ENCODE measurements around the gene FMO5. TPM values are rescaled to one million over a fixed set of nuclear protein-coding genes. Genes with fewer than 3 reads are reported as not detected.

FMO5 gene
- total and polyA plus RNA-seq, 10 of the 15 experiments (the other 5 are each of a cell fraction or from before 2014, with no cell fraction given), result 0.05 to 0.58 (median 0.19) TPM

DNA sequence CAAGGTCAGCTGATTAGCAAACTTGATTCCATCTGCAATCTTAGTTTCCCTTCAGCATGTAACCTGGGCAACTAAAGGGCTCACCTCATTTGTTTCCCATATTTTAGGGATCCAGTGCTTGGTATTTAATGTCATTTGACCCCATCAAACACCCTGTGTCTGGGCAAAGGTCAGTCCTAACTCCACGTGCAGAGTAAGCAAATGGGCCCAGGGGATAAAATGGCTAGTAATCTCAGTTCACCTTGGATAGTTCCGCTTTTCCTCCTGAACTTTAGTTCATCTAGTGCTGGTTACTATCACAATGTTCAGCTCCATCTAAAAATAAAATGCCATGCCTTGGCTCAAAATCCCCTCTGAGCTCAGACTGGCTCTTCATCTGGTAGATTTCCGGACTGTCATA lies 72.4 kb downstream of the FMO5 start:
- intact Hi-C loops (cut with micrococcal nuclease; ENCODE audit: unreplicated experiment), result no loop called here
- ChIA-PET POLR2A (no interaction called here), RAD21 (ENCODE audit: unreplicated experiment) (no interaction called here), CTCF (no interaction called here), SMC1A (ENCODE audit: uncharacterized antibody, unreplicated experiment) (no interaction called here)
- BruUV-seq (replicated peaks), result no TSS peak
- in situ Hi-C loops (cut with MboI), result no loop called here
- H4K20me1 ChIP-seq (ENCODE audit: control insufficient read depth, insufficient read depth), result no peaks in the 10 kb centered on the region
- H2AFZ ChIP-seq (ENCODE audit: control insufficient read depth, low read depth, low read length), result no peak overlapping the region
- H3K9ac ChIP-seq (ENCODE audit: control insufficient read depth, insufficient read depth, low read length), result no peak overlapping the region
- peaks cover 0 to 2% of the 10 kb centered on the region in 2 experiments; a peak in 2 of 4 replicates for H3K36me3 ChIP-seq (ENCODE audit: control insufficient read depth in 2 of 2, insufficient read depth in 2 of 2, low read length in 1 of 2)
- no peaks in the 10 kb centered on the region for H3K4me1 ChIP-seq (ENCODE audit: control insufficient read depth, insufficient read depth, low read length)
- ATAC-seq, result no peak
- no peak overlapping the region for H3K4me3 ChIP-seq
- no peaks in the 10 kb centered on the region for H3K9me3 ChIP-seq (replicated peaks; ENCODE audit: control insufficient read depth, insufficient read depth, low read length)
- no peak for TF ChIP-seq SP1 (IDR thresholded peaks at IDR 0.05; ENCODE audit: low read depth, low read length)
- 78% methylated on average over 3 of the region's 3 CpGs for WGBS (ENCODE audit: insufficient coverage, insufficient replicate concordance, low lambda C conversion rate, missing lambda C conversion rate)
- H3K4me2 ChIP-seq (ENCODE audit: control insufficient read depth, insufficient read depth), result no peak overlapping the region
- H3K79me2 ChIP-seq (ENCODE audit: control insufficient read depth, insufficient read depth, low read length), result no peaks in the 10 kb centered on the region
- H3K27me3 ChIP-seq (replicated peaks in 1 of 2; ENCODE audit: control insufficient read depth in 2 of 2, insufficient read depth in 2 of 2, low read length in 1 of 2), result no peaks in the 10 kb centered on the region
- FAIRE-seq, result no peak
- no peak for DNase-seq (ENCODE audit: low read depth, low spot score)
- H3K27ac ChIP-seq (ENCODE audit: control insufficient read depth, insufficient read depth), result no peak overlapping the region

DNA sequence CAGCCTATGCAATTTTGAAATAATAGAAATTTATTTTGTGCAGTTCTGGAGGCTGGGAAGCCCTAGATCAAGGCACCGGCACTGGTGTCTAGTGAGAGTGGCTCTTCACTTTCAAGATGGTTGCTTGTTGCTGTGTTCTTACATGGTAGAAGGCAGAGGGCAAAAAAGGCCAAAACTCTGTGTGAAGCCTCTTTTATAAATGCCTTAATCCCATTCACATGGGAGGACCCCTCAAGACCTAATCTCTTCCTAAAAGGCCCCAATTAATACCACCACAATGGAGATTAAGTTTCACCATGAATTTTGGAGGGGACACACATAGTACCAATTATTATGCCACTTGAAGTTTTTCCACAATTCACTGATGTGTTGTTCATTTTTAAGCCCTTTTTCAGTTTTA lies 73.9 kb downstream of the FMO5 start:
- POLR2A ChIA-PET, result no interaction called here
- no peaks in the 10 kb centered on the region for H3K9me3 ChIP-seq (replicated peaks; ENCODE audit: control insufficient read depth, insufficient read depth, low read length)
- ATAC-seq (no peak), DNase-seq (ENCODE audit: low read depth, low spot score) (no peak), FAIRE-seq (no peak)
- BruUV-seq (replicated peaks), result no TSS peak
- H3K4me3 ChIP-seq, result no peak overlapping the region
- H3K79me2 ChIP-seq (ENCODE audit: control insufficient read depth, insufficient read depth, low read length), result no peaks in the 10 kb centered on the region
- no peak overlapping the region for H2AFZ ChIP-seq (ENCODE audit: control insufficient read depth, low read depth, low read length)
- CTCF ChIA-PET, result no interaction called here
- in situ Hi-C loops (cut with MboI), result no loop called here
- WGBS (ENCODE audit: insufficient coverage, insufficient replicate concordance, low lambda C conversion rate, missing lambda C conversion rate), result 82% methylated on average over 1 of the region's 1 CpG
- RAD21 ChIA-PET (ENCODE audit: unreplicated experiment), result no interaction called here
- H3K36me3 ChIP-seq (ENCODE audit: control insufficient read depth in 2 of 2, insufficient read depth in 2 of 2, low read length in 1 of 2), result no peaks in the 10 kb centered on the region
- H3K4me1 ChIP-seq (ENCODE audit: control insufficient read depth, insufficient read depth, low read length), result no peaks in the 10 kb centered on the region
- intact Hi-C loops (cut with micrococcal nuclease; ENCODE audit: unreplicated experiment), result no loop called here
- H3K9ac ChIP-seq (ENCODE audit: control insufficient read depth, insufficient read depth, low read length), result no peak overlapping the region
- H4K20me1 ChIP-seq (ENCODE audit: control insufficient read depth, insufficient read depth), result no peaks in the 10 kb centered on the region
- SMC1A ChIA-PET (ENCODE audit: uncharacterized antibody, unreplicated experiment), result no interaction called here
- H3K27ac ChIP-seq (ENCODE audit: control insufficient read depth, insufficient read depth), result no peak overlapping the region
- TF ChIP-seq RAD21 (IDR thresholded peaks at IDR 0.05; ENCODE audit: insufficient read depth, low read depth, low read length) (no peak), NFIC (IDR thresholded peaks at IDR 0.05; ENCODE audit: low read depth, low read length) (no peak), POLR2AphosphoS2 (IDR thresholded peaks at IDR 0.05; ENCODE audit: low read depth, low read length) (no peak), SIX5 (IDR thresholded peaks at IDR 0.05; ENCODE audit: low read depth, low read length, severe bottlenecking) (no peak), EZH2 (IDR thresholded peaks at IDR 0.05; ENCODE audit: borderline replicate concordance, control insufficient read depth, low read depth, low read length) (no peak), NFXL1 (IDR thresholded peaks at IDR 0.05; ENCODE audit: borderline replicate concordance) (no peak), BHLHE40 (IDR thresholded peaks at IDR 0.05; ENCODE audit: borderline replicate concordance in 1 of 2, low read depth in 2 of 2, low read length in 1 of 2) (no peak), GATAD2B (conservative IDR thresholded peaks at IDR 0.05; ENCODE audit: low read depth) (no peak)
- TF ChIP-seq, protein P1, sequence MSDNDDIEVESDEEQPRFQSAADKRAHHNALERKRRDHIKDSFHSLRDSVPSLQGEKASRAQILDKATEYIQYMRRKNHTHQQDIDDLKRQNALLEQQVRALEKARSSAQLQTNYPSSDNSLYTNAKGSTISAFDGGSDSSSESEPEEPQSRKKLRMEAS (IDR thresholded peaks at IDR 0.05; ENCODE audit: low read depth, low read length), result no peak
- TF ChIP-seq, protein P2, sequence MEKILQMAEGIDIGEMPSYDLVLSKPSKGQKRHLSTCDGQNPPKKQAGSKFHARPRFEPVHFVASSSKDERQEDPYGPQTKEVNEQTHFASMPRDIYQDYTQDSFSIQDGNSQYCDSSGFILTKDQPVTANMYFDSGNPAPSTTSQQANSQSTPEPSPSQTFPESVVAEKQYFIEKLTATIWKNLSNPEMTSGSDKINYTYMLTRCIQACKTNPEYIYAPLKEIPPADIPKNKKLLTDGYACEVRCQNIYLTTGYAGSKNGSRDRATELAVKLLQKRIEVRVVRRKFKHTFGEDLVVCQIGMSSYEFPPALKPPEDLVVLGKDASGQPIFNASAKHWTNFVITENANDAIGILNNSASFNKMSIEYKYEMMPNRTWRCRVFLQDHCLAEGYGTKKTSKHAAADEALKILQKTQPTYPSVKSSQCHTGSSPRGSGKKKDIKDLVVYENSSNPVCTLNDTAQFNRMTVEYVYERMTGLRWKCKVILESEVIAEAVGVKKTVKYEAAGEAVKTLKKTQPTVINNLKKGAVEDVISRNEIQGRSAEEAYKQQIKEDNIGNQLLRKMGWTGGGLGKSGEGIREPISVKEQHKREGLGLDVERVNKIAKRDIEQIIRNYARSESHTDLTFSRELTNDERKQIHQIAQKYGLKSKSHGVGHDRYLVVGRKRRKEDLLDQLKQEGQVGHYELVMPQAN (conservative IDR thresholded peaks at IDR 0.05), result no peak
- H3K4me2 ChIP-seq (ENCODE audit: control insufficient read depth, insufficient read depth), result no peak overlapping the region
- no peaks in the 10 kb centered on the region for H3K27me3 ChIP-seq (replicated peaks in 1 of 2; ENCODE audit: control insufficient read depth in 2 of 2, insufficient read depth in 2 of 2, low read length in 1 of 2)

Data from GM12878 (cell line).